Uterus (tissue), 2 donors: ENCODE data around the gene ZNF524.

Experiments
- POLR2A ChIP-seq, 2 donors: fragments of 450-650 bp; IDR thresholded peaks; one replicate each; pipeline ENCODE4 v1.6.1; 2016; ENCODE audit warnings: antibody characterized with exemption in 2 of 2, mild to moderate bottlenecking in 1 of 2, moderate library complexity in 1 of 2
- TF ChIP-seq, protein P1 (sequence below), 4 experiments: fragments of 200-600 bp in 2 of 4; fragments of 450-650 bp in 2 of 4; sonication (generic) in 2 of 4; IDR thresholded peaks; one replicate each; pipeline ENCODE4 v1.5.1; 2016 to 2019; ENCODE audit warnings: antibody characterized with exemption in 4 of 4, mild to moderate bottlenecking in 2 of 4, moderate library complexity in 1 of 4

DNA sequence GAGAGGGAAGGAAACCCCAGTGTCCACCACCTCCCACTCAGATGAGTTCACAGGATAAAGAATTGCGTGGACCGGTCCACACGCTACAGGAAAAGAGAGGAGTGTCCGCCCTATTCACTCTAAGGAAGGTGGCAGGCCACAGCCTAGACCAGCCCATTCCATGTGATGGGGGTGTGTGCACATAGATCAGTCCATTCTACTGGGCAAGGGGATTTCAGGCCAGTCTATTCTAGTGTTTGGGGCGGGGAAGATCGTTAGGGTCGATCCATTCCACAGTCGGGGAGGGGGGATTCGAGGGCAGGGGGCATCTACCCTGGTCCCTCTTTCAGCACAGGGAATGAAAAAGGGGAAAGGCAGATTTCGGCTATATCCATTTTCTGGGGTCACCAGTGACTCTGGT, 8.5 kb upstream of the ZNF524 start:
- TF ChIP-seq POLR2A (IDR thresholded peaks at IDR 0.05) = no peak
- TF ChIP-seq, protein P1, sequence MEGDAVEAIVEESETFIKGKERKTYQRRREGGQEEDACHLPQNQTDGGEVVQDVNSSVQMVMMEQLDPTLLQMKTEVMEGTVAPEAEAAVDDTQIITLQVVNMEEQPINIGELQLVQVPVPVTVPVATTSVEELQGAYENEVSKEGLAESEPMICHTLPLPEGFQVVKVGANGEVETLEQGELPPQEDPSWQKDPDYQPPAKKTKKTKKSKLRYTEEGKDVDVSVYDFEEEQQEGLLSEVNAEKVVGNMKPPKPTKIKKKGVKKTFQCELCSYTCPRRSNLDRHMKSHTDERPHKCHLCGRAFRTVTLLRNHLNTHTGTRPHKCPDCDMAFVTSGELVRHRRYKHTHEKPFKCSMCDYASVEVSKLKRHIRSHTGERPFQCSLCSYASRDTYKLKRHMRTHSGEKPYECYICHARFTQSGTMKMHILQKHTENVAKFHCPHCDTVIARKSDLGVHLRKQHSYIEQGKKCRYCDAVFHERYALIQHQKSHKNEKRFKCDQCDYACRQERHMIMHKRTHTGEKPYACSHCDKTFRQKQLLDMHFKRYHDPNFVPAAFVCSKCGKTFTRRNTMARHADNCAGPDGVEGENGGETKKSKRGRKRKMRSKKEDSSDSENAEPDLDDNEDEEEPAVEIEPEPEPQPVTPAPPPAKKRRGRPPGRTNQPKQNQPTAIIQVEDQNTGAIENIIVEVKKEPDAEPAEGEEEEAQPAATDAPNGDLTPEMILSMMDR (IDR thresholded peaks at IDR 0.05) = no peak
